Measurements from ENCODE around the gene STON2.

Gene STON2

DNA sequence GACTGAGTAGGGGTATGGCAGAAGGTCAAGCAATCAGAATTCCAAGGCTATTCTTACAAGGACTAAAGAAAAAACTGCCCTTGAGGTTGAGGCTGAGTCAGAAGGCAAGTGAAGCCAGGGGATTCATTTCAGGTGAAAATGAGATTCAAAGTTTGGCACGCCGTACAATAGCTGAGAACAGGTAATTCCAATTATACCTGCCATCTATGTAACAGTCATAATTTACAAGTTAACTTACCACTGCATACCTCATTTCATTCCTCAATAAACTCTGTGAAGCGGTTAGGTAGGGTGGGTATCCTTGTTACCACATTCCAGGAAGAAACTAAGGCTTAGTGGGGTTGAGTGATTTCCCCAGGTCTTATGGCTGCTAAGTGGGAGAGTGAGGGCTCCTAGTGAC, 64.1 kb downstream of the STON2 start:
- no peak for DNase-seq (ENCODE audit: low read depth, low spot score)

DNA sequence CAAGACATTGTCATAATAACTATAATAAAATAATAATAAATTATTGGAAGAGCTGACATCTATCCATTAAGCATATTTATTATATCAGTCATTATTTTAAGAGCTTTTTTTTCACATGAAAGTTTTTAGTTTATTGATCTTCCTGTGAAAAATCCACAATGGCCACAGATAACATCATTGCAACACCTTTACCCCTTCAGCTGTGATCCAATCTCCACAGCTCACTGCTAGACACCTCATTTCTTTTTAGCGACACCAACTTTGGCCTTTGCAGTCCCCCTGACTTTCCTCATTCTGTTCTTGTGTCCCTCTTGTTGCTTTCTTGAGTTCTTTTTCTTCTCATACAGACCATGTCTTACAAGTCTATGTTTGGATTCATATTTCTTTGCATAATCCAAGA, 67.4 kb downstream of the STON2 start:
- no peak for DNase-seq (ENCODE audit: low read depth, low spot score)

DNA sequence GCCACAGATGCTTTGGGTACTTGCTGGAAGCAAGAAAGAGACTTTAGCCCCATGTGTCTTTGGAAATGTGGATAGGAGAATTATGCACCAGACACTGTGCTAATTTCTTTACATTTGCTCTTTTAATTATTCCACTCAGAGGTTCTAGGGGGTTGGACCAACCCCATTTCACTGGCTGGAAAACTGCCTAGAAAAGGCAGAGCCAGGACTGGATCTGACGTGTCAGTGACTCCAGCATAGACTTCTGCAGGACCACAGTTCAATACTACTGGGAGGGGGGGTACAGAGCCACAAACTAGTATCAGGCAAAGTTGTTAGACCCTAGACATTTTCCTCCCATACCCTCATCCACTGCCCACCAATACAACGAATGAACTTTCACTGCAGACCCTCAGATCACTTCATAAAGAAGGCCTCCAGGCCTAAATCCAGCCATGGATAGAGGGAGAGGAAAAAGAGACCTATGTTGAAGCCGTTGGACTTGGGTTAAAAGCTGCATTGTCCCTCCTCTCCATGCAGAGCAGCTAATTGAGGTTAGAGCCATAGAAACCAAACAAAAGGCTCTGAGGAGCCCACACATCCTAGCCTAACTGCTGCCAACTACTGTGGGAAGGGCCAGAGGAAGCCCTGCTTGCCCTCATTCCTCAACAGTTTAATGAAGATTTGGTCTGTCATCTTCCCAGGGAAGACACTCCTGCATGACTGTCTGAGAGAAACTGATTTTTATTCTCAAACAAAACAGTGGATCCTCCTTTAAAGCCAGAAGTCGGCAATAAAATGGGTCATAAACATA, 68.7 kb downstream of the STON2 start:
- DNase-seq (ENCODE audit: low read depth, low spot score): no peak

DNA sequence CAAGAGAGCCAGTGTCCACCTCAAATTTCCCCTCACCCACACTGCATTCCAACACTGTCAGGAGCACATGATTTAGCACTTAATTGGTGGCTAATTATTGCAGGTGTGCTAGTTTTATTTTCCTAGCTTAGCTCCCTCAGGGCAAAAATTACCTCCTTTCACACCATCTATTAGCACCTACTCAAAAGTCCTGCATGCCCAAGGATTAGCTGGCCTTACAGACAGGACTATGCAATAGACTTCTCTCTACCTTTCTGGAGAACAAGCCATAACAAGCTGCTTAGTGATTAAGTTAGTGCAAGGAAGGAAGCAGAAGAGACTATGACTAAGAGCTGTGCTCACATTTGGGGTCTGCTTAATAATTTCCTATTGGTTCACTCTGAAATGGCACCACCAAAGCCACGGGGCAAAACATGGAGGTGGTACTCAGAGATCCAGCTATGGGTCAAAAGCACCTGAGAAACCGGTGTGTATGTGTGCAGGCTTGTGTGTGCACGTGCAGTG, 69.5 kb downstream of the STON2 start:
- no peak for DNase-seq (ENCODE audit: low read depth, low spot score)

DNA sequence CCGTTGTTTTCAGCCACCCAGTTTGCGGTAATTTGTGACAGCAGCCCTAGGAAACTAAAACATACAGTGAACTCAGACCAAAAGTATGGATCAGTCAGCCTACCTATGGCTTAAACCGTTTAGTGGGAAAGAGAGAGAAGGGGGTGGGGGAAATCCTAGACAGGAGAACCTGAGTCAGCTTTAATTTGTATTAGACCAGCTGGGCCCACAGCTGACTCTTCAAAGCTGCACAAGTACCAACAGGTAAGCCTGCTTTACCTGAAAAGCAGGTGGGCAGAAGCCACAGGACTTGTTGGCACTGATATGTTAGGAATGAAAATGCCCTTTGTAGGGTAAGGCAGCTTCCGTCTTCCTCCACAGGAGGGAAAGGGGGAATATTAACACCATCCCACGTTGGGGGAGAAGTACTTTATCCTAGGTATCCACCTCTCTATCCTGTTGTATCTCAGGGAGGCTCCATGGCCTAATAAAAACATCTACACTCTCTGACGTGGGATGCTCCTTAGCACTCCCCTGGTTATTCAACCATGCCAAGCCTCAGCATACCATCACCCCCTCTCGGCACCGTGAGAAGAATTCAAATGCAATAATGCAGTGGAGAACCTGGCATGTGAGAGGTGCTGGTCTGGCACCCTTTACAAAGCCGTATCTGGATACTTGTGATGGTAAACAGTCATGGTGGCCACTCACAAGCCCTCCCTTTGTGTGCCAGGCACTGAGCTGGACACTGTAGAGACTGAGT, 70.3 kb downstream of the STON2 start:
- no peak for DNase-seq (ENCODE audit: low read depth, low spot score)

DNA sequence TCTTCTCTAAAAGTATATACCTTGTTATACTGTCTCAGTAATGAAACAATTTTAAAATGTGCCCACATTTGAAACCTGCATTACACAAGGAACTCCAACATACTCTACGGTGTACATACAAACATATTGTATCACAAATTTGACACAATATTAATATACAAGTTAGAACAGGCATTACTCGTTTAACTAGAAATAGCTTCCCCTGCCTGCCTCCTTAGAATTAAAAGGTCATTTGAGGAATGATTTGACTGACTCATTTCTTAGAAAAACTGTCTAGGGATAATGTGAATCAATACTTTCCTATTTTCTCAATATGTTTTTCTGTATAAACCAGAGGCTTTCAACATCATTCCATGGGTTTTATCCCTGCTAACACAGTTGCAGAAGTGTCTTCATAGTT, 73.7 kb downstream of the STON2 start:
- DNase-seq (ENCODE audit: low read depth, low spot score): no peak

DNA sequence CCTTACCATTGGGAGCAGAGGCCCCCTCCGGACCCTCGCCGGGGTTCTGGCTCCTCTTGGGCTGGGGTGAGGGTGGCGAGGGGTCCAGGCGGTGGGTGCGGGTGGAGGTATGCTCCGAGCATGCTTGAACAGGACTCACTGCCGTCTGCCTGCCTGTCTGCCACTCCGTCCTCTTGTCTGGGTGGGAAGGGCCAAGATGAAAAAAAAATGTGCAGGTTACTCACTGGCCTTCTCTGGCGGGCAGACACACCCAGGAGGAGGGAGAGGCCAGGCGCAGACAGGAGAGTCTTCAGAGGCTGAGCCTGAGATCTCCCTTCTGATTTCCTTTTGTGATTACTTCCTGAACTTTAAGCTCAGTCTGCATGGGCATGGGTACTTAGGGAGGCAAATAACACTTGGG, 76.1 kb downstream of the STON2 start:
- DNase-seq (ENCODE audit: low read depth, low spot score): no peak

DNA sequence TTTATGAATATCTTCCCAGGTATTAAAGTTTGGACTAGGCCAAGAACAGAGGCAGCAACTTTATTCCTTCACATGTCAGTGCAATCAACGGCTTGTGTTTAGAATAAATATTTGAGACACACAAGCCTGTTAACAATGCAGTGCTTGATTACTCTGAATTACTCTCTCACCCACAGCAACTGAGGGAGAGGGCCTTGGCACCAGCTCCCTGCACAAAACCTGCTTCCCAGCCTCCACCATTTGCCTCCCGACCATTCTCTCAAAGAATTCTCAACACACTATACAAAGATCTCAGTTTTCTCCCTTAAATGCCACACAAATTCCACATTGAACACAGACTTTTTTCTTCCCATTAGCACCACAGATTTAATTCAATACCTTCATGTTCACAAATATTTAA, 77.0 kb downstream of the STON2 start:
- DNase-seq (ENCODE audit: low read depth, low spot score): no peak

DNA sequence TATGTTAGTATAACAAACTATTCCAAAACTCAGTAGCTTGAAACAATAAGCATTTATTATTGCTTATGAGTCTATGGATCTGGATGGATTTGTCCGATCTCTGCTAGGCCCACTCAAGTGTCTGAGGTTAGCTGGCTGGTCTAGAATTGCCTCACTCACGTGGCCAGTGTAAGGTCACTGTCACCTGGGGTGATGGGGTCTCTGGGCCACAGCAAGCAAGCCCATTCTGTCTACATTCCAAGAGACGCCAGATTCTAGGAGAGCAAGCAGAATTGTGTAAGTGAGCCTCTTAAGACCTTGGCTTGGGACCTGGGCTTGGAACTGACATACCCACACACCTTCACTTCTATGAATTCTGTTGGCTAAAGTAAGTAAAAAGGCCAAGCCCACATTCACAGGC, 80.2 kb downstream of the STON2 start:
- no peak for DNase-seq (ENCODE audit: low read depth, low spot score)

DNA sequence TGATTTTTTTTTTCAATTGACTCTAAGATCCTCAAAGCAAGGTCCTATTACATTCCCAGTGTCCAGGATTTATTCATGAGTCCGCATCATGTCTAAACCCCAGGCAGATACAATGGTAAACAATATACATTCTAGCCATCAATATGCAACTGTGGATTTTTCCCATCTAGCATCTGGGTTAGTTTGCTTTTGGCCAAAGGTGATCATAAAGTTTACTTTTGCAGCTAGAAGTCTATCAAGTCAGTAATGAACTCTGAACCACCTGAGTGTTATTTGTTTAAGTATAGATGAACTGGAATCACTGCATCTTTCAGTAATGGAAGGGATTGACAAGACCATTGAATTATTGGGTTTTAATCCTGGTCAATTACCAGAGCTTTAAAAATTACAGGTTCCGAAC, 80.8 kb downstream of the STON2 start:
- DNase-seq (ENCODE audit: low read depth, low spot score): no peak

DNA sequence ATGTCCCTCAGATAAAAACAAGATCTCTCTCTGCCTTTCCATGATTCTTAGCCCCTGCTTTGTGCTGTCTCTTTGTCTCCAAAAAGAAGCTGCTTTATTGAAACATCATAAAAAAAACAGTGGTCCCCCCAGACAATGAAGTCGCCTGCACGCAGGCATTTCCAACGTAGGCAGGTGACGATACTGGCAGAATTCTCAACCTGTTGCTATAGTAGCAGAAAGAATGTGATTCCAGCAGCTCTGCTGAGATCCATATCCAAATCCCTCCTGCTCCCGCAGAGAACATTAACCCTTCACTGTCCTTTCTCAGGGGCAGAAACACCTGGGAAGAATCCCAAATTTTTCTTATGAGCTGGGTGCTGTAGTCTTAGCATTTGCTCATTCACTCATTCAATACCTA, 84.8 kb downstream of the STON2 start:
- DNase-seq (ENCODE audit: low read depth, low spot score): no peak

DNA sequence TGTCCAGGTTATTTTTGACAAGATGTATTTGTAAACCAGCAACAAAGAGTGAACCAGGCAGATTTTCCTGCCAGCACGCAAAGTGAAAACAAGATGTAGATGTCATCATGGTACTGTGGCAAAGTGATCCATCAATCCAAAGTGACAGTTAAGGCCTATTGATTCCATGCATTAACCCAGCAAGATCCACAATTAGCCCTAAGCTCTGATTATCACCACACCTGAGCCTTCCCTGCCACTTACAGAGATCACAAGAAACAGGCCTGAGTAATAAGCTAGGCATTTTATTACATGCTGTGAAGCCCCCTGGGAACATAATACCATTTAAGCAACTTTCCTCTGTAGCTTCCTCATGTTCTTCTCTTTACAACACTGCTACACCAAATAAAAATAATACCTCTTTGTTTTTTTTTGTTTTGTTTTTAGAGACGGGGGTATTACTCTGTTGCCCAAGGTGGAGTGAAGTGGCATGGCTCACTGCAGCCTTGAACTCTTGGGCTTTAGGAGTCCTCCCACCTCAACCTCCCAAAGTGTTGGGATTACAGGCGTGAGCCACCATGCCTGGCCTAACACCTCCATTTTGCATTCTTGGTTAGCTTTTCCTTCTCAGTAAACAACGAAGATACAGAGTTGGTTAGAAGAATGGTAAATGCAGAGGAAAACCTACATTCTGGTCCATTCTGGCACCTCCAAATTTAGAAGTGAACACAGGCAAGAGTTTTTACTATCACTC, 85.5 kb downstream of the STON2 start:
- DNase-seq (ENCODE audit: low read depth, low spot score): no peak

DNA sequence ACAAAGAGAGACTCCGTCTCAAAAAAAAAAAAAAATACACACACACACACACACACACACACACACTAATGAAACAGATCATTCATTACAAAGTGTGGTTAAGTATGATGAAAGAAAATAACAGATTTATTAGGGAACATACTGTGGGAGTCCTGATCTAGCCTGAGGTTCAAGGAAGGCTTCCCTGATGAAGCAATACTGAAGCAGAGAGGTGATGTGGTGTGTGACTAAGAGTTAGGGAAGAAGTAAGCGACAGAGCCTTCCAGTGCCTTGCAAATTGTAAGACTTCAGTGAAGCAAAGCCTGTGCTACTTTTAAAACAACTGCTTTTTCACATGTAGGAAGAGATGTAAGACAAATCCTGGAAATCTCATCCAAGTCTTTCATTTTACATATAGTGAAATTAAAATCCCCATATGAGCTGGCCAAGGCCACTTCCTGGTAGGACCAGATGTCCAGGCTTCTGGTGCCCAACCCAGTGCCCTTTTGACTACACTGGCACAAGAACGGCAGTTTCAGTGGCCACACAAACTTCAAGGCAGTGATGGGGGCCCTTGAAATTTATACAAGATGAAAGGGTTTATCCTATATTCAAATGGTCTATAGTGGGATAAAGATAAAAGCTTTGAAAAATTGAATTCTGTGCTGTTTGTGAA, 86.2 kb downstream of the STON2 start:
- DNase-seq (ENCODE audit: low read depth, low spot score): no peak

DNA sequence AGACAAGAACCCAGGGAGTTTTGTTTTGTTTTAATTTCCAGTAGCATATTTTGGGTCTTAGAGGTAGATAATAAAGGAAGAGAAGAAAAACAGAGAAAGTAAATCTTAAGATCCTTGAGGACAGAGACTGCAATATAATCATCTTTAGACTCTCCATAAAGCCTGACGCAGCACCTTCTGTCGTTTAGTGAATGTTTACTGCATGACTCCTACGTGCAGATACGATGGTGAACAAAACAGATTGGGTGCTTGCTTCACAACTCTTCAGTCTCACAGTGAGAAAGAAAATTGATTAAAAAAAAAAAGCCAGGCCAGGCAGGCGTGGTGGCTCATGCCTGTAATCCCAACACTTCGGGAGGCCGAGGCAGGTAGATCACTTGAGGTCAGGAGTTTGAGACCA, 86.9 kb downstream of the STON2 start:
- DNase-seq (ENCODE audit: low read depth, low spot score): no peak

DNA sequence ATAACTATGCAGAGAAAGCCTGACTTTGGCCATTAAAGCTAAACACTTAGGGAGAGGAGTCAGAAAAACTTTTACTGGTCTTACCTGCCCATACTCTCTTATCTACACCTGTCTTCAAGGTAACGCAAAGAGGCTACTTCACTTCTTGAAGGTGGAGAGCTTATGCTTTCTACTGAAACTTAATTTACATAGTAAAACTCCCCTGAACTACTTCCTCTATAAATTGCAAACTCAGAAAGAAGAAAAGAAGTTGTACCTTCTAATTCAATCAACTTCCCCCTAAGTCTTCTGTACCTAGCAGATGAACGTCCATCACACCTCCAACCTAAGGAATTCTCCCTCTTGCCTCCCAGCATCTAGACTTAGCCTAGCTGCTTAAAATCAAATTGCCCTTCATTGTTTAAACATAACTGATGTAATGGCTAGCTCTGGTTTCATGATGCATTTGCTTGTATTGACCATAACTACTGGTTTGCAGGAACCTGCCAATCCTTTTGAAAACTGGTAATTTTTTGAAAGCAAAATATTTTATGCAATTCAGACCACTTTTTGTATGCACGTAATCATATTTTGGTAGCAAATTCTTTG, 87.7 kb downstream of the STON2 start:
- DNase-seq (ENCODE audit: low read depth, low spot score): no peak

DNA sequence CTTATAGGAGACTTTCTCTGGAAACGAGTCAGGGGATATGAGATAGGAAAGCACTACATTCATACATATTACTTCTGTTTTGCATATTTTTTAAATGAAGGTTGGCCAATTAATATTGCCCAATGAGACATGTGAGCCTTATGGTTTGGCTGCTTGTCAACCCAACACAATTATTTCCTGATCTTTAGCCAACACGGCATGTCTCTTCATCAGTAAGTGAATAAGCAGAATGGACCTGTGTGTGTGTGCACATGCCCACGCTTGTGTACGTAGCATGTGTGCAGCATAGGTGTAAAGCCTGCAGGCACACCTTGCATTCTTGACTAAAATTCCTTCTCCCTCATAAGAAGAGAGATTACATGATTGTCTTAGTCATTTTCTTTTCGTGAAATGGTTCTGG, 88.3 kb downstream of the STON2 start:
- no peak for DNase-seq (ENCODE audit: low read depth, low spot score)

DNA sequence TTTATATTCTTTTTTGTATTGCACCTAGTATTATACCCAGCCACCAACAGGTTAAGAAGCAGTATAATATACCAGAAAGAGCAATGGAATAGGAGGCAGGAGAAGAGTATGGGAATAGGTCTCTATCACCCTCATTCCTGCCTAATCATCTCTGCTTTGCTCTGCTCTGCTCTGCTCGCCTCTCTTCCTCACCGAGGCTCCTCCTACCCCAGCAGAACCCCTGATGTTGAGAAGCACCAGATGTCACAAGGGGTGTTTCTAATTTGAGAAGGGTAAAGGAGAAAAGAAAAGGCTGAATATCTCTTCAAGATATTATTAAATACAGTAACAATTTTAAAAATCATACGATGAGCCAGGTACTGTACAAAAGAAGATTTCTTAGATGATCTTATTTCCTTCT, 89.0 kb downstream of the STON2 start:
- no peak for DNase-seq (ENCODE audit: low read depth, low spot score)

DNA sequence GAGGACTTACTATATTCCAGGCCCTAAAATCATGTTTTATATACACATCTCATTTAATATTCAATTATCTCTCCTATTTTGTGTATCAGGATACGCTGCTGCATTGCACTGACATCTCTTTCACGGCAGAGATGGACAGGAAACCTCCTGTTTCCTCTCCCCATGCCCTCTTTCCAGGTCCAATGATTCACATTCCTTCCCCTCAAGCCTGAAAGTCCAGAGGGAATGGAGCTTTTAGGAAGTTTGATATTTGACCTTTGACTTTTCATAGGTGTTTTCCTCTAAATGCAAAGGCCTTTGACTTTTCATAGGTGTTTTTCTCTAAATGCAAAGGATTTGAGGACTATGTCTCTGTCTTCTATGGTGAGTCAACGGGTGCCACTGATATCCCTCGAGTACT, 89.5 kb downstream of the STON2 start:
- no peak for DNase-seq (ENCODE audit: low read depth, low spot score)

DNA sequence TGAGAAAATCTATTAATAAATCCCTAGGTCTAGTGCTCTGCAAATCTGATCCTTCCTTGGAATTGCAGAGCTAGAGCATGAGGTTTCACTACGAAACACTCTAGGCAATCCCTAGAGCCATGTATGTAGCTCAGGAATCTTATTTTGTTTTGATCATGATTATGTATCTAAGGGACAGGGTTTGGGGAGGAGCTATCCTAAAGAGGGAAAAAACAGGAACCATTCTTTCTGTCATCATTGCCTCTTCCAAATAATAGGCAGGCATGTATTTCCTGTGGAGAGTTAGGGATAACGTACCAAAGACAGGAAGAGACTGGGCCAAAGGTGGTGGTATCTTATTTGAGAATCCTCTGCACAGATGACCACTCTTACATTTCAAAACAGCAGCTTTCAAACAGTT, 90.6 kb downstream of the STON2 start:
- no peak for DNase-seq (ENCODE audit: low read depth, low spot score)

DNA sequence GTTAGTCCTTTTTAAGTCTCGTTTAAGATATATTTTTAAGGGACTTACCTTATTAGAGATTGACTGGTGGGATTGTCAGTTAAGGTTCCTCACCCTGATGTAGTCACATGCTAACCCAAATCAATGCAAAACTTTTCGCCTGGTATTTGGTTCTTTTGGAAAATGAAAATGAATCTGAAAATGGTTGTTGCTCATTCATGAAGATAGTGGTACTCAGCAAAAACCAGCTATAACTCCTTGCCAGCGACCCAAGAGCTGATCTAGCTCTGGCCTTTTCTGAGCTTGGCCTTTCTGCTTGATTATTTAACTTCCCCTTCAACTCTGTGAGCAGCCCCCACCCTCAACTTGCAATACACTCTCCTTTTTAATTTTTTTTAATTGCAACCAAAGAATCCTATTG, 94.4 kb downstream of the STON2 start:
- DNase-seq (ENCODE audit: low read depth, low spot score): no peak

DNA sequence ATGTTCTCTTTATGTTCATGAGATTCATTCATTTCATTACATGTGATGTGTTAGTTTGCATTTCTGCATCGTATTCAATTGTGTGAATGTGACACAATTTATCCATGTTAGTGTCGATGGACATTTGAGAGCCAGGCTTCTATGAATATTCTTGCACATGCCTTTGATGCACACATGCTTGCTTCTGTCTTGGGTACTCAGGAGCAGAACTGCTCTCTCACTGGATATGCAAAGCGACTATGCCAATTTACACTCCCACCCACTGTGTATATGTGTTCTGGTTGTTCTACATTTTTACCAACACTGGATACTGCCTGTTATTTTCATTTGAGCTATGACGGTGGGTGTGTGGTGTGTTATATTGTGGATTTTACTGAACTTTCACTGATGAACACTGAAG, 95.1 kb downstream of the STON2 start:
- no peak for DNase-seq (ENCODE audit: low read depth, low spot score)

Measured in activated naive CD8-positive, alpha-beta T cell treated with anti-CD3 and anti-CD28 coated beads, Interleukin-2, amount 50 U/mL, for 16 hours (primary cell).